HEK293 (cell line): ENCODE measurements around the gene TRPM2.

Source experiments
- CTCF ChIA-PET: fragments of 350-600 bp; formaldehyde crosslinking; extraction: SDS; loops from one replicate; lab custom pipeline; 2021; ENCODE audit warnings: antibody characterized with exemption; lab: Yijun Ruan, JAX
- POLR2A ChIA-PET: fragments of 300-600 bp; formaldehyde crosslinking; extraction: SDS; loops from one replicate; lab custom pipeline; 2020; ENCODE audit warnings: antibody characterized with exemption, inconsistent platforms; lab: Yijun Ruan, JAX
- H3K27ac ChIP-seq: fragments of 200-500 bp; sonication (Bioruptor generic); 2 replicates; pipeline ENCODE4 v1.5.1; 2014; ENCODE audit warnings: low read depth, low read length, control low read depth, inconsistent platforms; ENCODE audit errors: extremely low read depth
- H3K36me3 ChIP-seq, 2 experiments: fragments of 200-500 bp in 1 of 2; sonication (Bioruptor generic) in 1 of 2; 1 replicate in 1 of 2; 2 replicates in 1 of 2; pipeline ENCODE4 v1.5.1; 2014 to 2017; ENCODE audit warnings: inconsistent platforms in 2 of 2, low read length in 2 of 2; ENCODE audit not compliant: control insufficient read depth in 2 of 2, insufficient read depth in 1 of 2
- H3K4me1 ChIP-seq: fragments of 200-500 bp; sonication (Bioruptor generic); 2 replicates; pipeline ENCODE4 v1.5.1; 2014; ENCODE audit warnings: mild to moderate bottlenecking, low read length, inconsistent platforms; ENCODE audit not compliant: control insufficient read depth, insufficient read depth
- H3K4me3 ChIP-seq: 2 replicates; pipeline ENCODE4 v1.5.1; 2011; ENCODE audit warnings: low read depth, mild to moderate bottlenecking, control low read depth, low read length, moderate library complexity
- H3K9me3 ChIP-seq: fragments of 200-500 bp; sonication (Bioruptor generic); 2 replicates; pipeline ENCODE4 v1.5.1; 2014; ENCODE audit warnings: low read depth, low read length, inconsistent platforms; ENCODE audit not compliant: control insufficient read depth, insufficient read depth
- FEZF1 ChIP-seq: fragments of 450-650 bp; formaldehyde crosslinking; IDR thresholded peaks from 2 replicates; pipeline ENCODE4 v1.5.1; 2016; ENCODE audit warnings: missing biosample characterization, missing genetic modification characterization
- GLIS2 ChIP-seq: fragments of 450-650 bp; formaldehyde crosslinking; IDR thresholded peaks from 2 replicates; pipeline ENCODE4 v1.5.1; 2016; ENCODE audit warnings: missing biosample characterization, missing genetic modification characterization
- KLF8 ChIP-seq: fragments of 450-650 bp; formaldehyde crosslinking; IDR thresholded peaks from 2 replicates; pipeline ENCODE4 v1.5.1; 2016; ENCODE audit warnings: missing biosample characterization, missing genetic modification characterization
- SCRT2 ChIP-seq: fragments of 450-650 bp; formaldehyde crosslinking; IDR thresholded peaks from 2 replicates; pipeline ENCODE4 v1.5.1; 2016; ENCODE audit warnings: missing biosample characterization, missing genetic modification characterization
- SP7 ChIP-seq: fragments of 450-650 bp; formaldehyde crosslinking; IDR thresholded peaks from 2 replicates; pipeline ENCODE4 v1.5.1; 2016; ENCODE audit warnings: missing biosample characterization, missing genetic modification characterization
- TCF7L2 ChIP-seq: IDR thresholded peaks from 2 replicates; pipeline ENCODE4 v1.6.1; 2011; ENCODE audit warnings: low read depth, mild to moderate bottlenecking, inconsistent platforms, low read length, moderate library complexity, borderline replicate concordance
- YY1 ChIP-seq: fragments of 450-650 bp; formaldehyde crosslinking; IDR thresholded peaks from 2 replicates; pipeline ENCODE4 v1.5.1; 2018; ENCODE audit warnings: missing biosample characterization, missing genetic modification characterization
- ZBTB17 ChIP-seq: fragments of 450-650 bp; formaldehyde crosslinking; IDR thresholded peaks from 2 replicates; pipeline ENCODE4 v1.5.1; 2016; ENCODE audit warnings: missing biosample characterization, missing genetic modification characterization
- ZIC2 ChIP-seq: fragments of 450-650 bp; formaldehyde crosslinking; IDR thresholded peaks from 2 replicates; pipeline ENCODE4 v1.5.1; 2016; ENCODE audit warnings: missing biosample characterization, missing genetic modification characterization
- ZNF112 ChIP-seq: fragments of 450-650 bp; formaldehyde crosslinking; IDR thresholded peaks from 2 replicates; pipeline ENCODE4 v1.5.0; 2017; ENCODE audit warnings: missing biosample characterization, missing genetic modification characterization
- ZNF133 ChIP-seq: fragments of 450-650 bp; formaldehyde crosslinking; IDR thresholded peaks from 2 replicates; pipeline ENCODE4 v1.5.1; 2016; ENCODE audit warnings: missing biosample characterization, missing genetic modification characterization
- ZNF16 ChIP-seq: fragments of 450-650 bp; formaldehyde crosslinking; IDR thresholded peaks from 2 replicates; pipeline ENCODE4 v1.5.1; 2016; ENCODE audit warnings: low read depth, missing biosample characterization, missing genetic modification characterization
- ZNF169 ChIP-seq: fragments of 450-650 bp; formaldehyde crosslinking; IDR thresholded peaks from 2 replicates; pipeline ENCODE4 v1.5.1; 2016; ENCODE audit warnings: missing biosample characterization, missing genetic modification characterization
- ZNF26 ChIP-seq: fragments of 450-650 bp; formaldehyde crosslinking; IDR thresholded peaks from 2 replicates; pipeline ENCODE4 v1.5.1; 2016; ENCODE audit warnings: missing biosample characterization, missing genetic modification characterization
- ZNF302 ChIP-seq: fragments of 450-650 bp; formaldehyde crosslinking; IDR thresholded peaks from 2 replicates; pipeline ENCODE4 v1.5.1; 2016; ENCODE audit warnings: missing biosample characterization, missing genetic modification characterization, low read depth
- ZNF311 ChIP-seq: fragments of 450-650 bp; formaldehyde crosslinking; IDR thresholded peaks from 2 replicates; pipeline ENCODE4 v1.5.1; 2017; ENCODE audit warnings: missing biosample characterization, missing genetic modification characterization, borderline replicate concordance
- ZNF324 ChIP-seq: fragments of 450-650 bp; formaldehyde crosslinking; IDR thresholded peaks from 2 replicates; pipeline ENCODE4 v1.5.1; 2016; ENCODE audit warnings: missing biosample characterization, missing genetic modification characterization
- ZNF423 ChIP-seq: fragments of 450-650 bp; formaldehyde crosslinking; IDR thresholded peaks from 2 replicates; pipeline ENCODE4 v1.5.1; 2016; ENCODE audit warnings: missing biosample characterization, missing genetic modification characterization
- ZNF521 ChIP-seq: fragments of 450-650 bp; formaldehyde crosslinking; IDR thresholded peaks from 2 replicates; pipeline ENCODE4 v1.5.1; 2017; ENCODE audit warnings: missing biosample characterization, mild to moderate bottlenecking, missing genetic modification characterization
- ZNF544 ChIP-seq: fragments of 450-650 bp; formaldehyde crosslinking; IDR thresholded peaks from 2 replicates; pipeline ENCODE4 v1.5.0; 2017; ENCODE audit warnings: missing biosample characterization, missing genetic modification characterization
- ZNF571 ChIP-seq: fragments of 450-650 bp; formaldehyde crosslinking; IDR thresholded peaks from 2 replicates; pipeline ENCODE4 v1.5.0; 2017; ENCODE audit warnings: missing biosample characterization, missing genetic modification characterization
- ZNF621 ChIP-seq: fragments of 450-650 bp; formaldehyde crosslinking; IDR thresholded peaks from 2 replicates; pipeline ENCODE4 v1.5.1; 2017; ENCODE audit warnings: missing biosample characterization, missing genetic modification characterization
- ZNF623 ChIP-seq: fragments of 450-650 bp; formaldehyde crosslinking; IDR thresholded peaks from 2 replicates; pipeline ENCODE4 v1.5.1; 2016; ENCODE audit warnings: missing biosample characterization, missing genetic modification characterization
- ZNF654 ChIP-seq: fragments of 450-650 bp; formaldehyde crosslinking; IDR thresholded peaks from 2 replicates; pipeline ENCODE4 v1.5.1; 2016; ENCODE audit warnings: low read depth, missing biosample characterization, missing genetic modification characterization
- ZNF660 ChIP-seq: fragments of 450-650 bp; IDR thresholded peaks from 2 replicates; pipeline ENCODE4 v1.5.1; 2018; ENCODE audit warnings: missing biosample characterization, mild to moderate bottlenecking, missing genetic modification characterization
- ZNF701 ChIP-seq: fragments of 450-650 bp; formaldehyde crosslinking; IDR thresholded peaks from 2 replicates; pipeline ENCODE4 v1.5.1; 2016; ENCODE audit warnings: missing biosample characterization, missing genetic modification characterization
- ZNF707 ChIP-seq: fragments of 450-650 bp; formaldehyde crosslinking; IDR thresholded peaks from 2 replicates; pipeline ENCODE4 v1.5.1; 2016; ENCODE audit warnings: missing biosample characterization, missing genetic modification characterization
- ZNF747 ChIP-seq: fragments of 450-650 bp; formaldehyde crosslinking; IDR thresholded peaks from 2 replicates; pipeline ENCODE4 v1.5.1; 2016; ENCODE audit warnings: missing biosample characterization, missing genetic modification characterization
- ZNF785 ChIP-seq: fragments of 450-650 bp; formaldehyde crosslinking; IDR thresholded peaks from 2 replicates; pipeline ENCODE4 v1.5.1; 2016; ENCODE audit warnings: missing biosample characterization, missing genetic modification characterization
- ZNF792 ChIP-seq: fragments of 450-650 bp; formaldehyde crosslinking; IDR thresholded peaks from 2 replicates; pipeline ENCODE4 v1.5.1; 2016; ENCODE audit warnings: missing biosample characterization, missing genetic modification characterization
- ZXDB ChIP-seq: fragments of 450-650 bp; formaldehyde crosslinking; IDR thresholded peaks from 2 replicates; pipeline ENCODE4 v1.5.1; 2016; ENCODE audit warnings: missing biosample characterization, missing genetic modification characterization
- TF ChIP-seq, protein P1 (sequence below): fragments of 450-650 bp; formaldehyde crosslinking; IDR thresholded peaks from 2 replicates; pipeline ENCODE4 v1.5.1; 2016; ENCODE audit warnings: missing biosample characterization, missing genetic modification characterization
- TF ChIP-seq, protein P2 (sequence below): fragments of 450-650 bp; formaldehyde crosslinking; IDR thresholded peaks from 2 replicates; pipeline ENCODE4 v1.5.1; 2016; ENCODE audit warnings: missing biosample characterization, missing genetic modification characterization

The TRPM2 gene

DNA sequence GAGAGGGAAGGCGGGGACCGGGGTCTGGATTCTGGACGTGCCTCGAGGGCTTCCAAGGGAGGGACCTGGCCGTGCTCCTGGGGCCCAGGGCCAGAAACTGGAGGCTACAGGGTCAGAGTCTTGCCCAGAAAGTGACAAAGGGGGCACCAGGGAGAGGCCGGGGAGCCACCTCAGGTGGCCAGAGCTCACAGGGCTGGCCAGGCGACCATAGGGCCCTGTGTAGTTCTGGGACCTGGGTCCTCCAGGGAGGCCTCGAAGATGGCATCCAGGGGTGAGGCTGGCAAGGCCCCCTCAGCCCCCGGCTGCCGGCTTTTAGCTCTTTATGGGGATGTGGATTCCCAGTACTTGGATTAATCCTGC, 87.6 kb downstream of the TRPM2 start:
- H3K36me3 ChIP-seq = no peaks in the 10 kb centered on the region
- POLR2A ChIA-PET = no interaction called here
- CTCF ChIA-PET = interaction anchor here (0.7 kb wide), 1 partner anchor 64 kb away, joined by 3 read pairs; no protein-coding TSS in a partner anchor
- no peak overlapping the region for H3K4me3 ChIP-seq
- H3K27ac ChIP-seq = no peak overlapping the region
- H3K4me1 ChIP-seq = no peaks in the 10 kb centered on the region
- H3K9me3 ChIP-seq = no peaks in the 10 kb centered on the region
- TF ChIP-seq ZNF660 (no peak), ZBTB17 (tag by site-specific recombination) (no peak), ZNF311 (tag by site-specific recombination) (no peak), ZNF521 (tag by site-specific recombination) (no peak), ZNF302 (tag by site-specific recombination) (no peak), ZNF26 (tag by site-specific recombination) (no peak), KLF8 (tag by site-specific recombination) (no peak), ZNF133 (tag by site-specific recombination) (no peak), FEZF1 (no peak), ZNF16 (tag by site-specific recombination) (no peak), ZNF654 (tag by site-specific recombination) (no peak), ZNF621 (no peak), GLIS2 (tag by site-specific recombination) (no peak), ZNF112 (tag by site-specific recombination) (no peak), ZNF701 (no peak), ZNF747 (no peak), YY1 (no peak), ZNF169 (no peak)
- TF ChIP-seq, protein P1, sequence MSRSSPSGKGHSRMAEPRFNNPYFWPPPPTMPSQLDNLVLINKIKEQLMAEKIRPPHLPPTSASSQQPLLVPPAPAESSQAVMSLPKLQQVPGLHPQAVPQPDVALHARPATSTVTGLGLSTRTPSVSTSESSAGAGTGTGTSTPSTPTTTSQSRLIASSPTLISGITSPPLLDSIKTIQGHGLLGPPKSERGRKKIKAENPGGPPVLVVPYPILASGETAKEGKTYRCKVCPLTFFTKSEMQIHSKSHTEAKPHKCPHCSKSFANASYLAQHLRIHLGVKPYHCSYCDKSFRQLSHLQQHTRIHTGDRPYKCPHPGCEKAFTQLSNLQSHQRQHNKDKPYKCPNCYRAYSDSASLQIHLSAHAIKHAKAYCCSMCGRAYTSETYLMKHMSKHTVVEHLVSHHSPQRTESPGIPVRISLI (tag by site-specific recombination) = no peak

DNA sequence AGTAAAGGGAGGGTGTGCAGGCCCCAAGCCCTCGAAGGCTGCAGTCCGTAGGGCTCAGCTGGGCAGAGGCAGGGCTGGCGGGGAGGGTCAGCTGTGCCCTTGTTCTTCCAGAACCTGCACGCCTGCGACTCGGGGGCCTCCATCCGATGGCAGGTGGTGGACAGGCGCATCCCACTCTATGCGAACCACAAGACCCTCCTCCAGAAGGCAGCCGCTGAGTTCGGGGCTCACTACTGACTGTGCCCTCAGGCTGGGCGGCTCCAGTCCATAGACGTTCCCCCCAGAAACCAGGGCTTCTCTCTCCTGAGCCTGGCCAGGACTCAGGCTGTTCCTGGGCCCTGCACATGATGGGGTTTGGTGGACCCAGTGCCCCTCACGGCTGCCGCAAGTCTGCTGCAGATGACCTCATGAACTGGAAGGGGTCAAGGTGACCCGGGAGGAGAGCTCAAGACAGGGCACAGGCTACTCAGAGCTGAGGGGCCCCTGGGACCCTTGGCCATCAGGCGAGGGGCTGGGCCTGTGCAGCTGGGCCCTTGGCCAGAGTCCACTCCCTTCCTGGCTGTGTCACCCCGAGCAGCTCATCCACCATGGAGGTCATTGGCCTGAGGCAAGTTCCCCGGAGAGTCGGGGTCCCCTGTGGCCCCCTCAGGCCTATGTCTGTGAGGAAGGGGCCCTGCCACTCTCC, 88.3 kb downstream of the TRPM2 start:
- no peak for TF ChIP-seq ZNF747
- TF ChIP-seq, protein P2, sequence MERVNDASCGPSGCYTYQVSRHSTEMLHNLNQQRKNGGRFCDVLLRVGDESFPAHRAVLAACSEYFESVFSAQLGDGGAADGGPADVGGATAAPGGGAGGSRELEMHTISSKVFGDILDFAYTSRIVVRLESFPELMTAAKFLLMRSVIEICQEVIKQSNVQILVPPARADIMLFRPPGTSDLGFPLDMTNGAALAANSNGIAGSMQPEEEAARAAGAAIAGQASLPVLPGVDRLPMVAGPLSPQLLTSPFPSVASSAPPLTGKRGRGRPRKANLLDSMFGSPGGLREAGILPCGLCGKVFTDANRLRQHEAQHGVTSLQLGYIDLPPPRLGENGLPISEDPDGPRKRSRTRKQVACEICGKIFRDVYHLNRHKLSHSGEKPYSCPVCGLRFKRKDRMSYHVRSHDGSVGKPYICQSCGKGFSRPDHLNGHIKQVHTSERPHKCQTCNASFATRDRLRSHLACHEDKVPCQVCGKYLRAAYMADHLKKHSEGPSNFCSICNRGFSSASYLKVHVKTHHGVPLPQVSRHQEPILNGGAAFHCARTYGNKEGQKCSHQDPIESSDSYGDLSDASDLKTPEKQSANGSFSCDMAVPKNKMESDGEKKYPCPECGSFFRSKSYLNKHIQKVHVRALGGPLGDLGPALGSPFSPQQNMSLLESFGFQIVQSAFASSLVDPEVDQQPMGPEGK (tag by site-specific recombination) = no peak
- no peak for TF ChIP-seq ZNF26 (tag by site-specific recombination)
- TF ChIP-seq ZXDB (tag by site-specific recombination) = no peak
- TF ChIP-seq ZNF623 = no peak
- no peak for TF ChIP-seq ZNF792 (tag by site-specific recombination)
- TF ChIP-seq ZIC2 (tag by site-specific recombination) = no peak
- no peak for TF ChIP-seq ZNF311 (tag by site-specific recombination)
- no peak for TF ChIP-seq SP7 (tag by site-specific recombination)
- no peak for TF ChIP-seq KLF8 (tag by site-specific recombination)
- TF ChIP-seq ZNF544 = no peak
- TF ChIP-seq ZNF785 (tag by site-specific recombination) = no peak
- no peak for TF ChIP-seq ZNF707
- TF ChIP-seq SCRT2 = no peak
- TF ChIP-seq TCF7L2 = no peak
- no peak for TF ChIP-seq ZNF423 (tag by site-specific recombination)
- TF ChIP-seq ZNF324 (tag by site-specific recombination) = no peak
- TF ChIP-seq ZNF571 (tag by site-specific recombination) = no peak
- TF ChIP-seq, all 188 proteins: peak for 0
- no peak overlapping the region for H3K27ac ChIP-seq
- no peaks in the 10 kb centered on the region for H3K4me1 ChIP-seq
- POLR2A ChIA-PET = no interaction called here
- no peaks in the 10 kb centered on the region for H3K9me3 ChIP-seq
- CTCF ChIA-PET = interaction anchor here (0.6 to 0.7 kb wide), 2 partner anchors 65 to 565 kb away, joined by 3 to 5 read pairs; no protein-coding TSS in a partner anchor
- H3K4me3 ChIP-seq = no peak overlapping the region
- no peaks in the 10 kb centered on the region for H3K36me3 ChIP-seq
